Measurements from ENCODE around the gene SEC61B.

The SEC61B gene

DNA sequence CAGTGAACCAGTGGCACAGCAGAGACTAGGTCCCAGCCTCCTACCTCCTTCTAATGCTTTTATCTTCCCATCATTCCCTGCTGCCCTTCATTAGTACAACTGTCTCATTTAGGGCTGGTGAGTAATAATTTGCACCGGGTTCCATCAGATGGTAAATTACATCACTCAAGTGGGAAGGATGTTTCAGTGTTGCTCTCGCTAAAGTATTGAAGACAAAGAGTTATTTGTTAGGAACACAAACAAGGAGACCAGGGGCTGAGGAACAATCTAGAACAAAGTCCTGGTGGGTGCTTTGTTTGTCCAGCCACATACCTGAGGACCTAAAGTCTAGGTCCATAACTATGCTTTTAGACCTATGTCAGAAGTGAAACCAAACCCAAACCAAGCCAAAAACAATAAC is 52.4 kb downstream of the SEC61B start:
- DNase-seq (ENCODE audit: low spot score): no peak
